HuH-7.5 (cell line): Measurements from ENCODE around the gene PRR4.

ENCODE experiments used
- DNase-seq: peaks from one replicate; pipeline ENCODE4 v3.0.0; 2011; ENCODE audit warnings: low spot score

PRR4 gene

GRCh38 chr12:10801741-10802140 lies 47.5 kb downstream of the PRR4 start:
- no peak for DNase-seq
